HepG2 (cell line): ENCODE data around the gene SNED1. TPM values are rescaled to one million over a fixed set of nuclear protein-coding genes. Genes with fewer than 3 reads are reported as not detected.
A peak's percentile ranks its signal among the peaks of the same experiment; 100 is the strongest.

Source experiments
- ATAC-seq: fragments of 200-7000 bp; cut with Tn5 transposase; 3 replicates; pipeline ENCODE4 v1.9.1; 2020; ENCODE audit warnings: mild to moderate bottlenecking, moderate library complexity
- BruUV-seq: library from RNA; stranded (reverse); fragments of 400-500 nt; replicated peaks from 2 replicates; lab custom pipeline; 2021; lab: Mats Ljungman, UMichigan
- CTCF ChIA-PET: fragments of 300-600 bp; formaldehyde crosslinking; extraction: SDS; loops from one replicate; lab custom pipeline; 2021; ENCODE audit warnings: low total read pairs, inconsistent platforms, low intra/inter-chr PET ratio; lab: Yijun Ruan, JAX
- POLR2A ChIA-PET: fragments of 350-600 bp; sonication (Branson Sonifier 250); formaldehyde crosslinking; loops from one replicate; lab custom pipeline; 2020; ENCODE audit warnings: antibody characterized with exemption, inconsistent platforms; lab: Yijun Ruan, JAX
- DNase-seq: peaks from one replicate; pipeline ENCODE4 v3.0.0-alpha.2; 2015; ENCODE audit warnings: low spot score
- FAIRE-seq: peaks from 3 replicates; lab custom pipeline; 2011; peaks lifted over from hg19 to GRCh38; lab: Jason Lieb, UNC
- H2AFZ ChIP-seq: one replicate; pipeline ENCODE4 v1.6.1; 2011; ENCODE audit warnings: low read length, inconsistent platforms
- H3K27ac ChIP-seq: fragments of 300-600 bp; 3 replicates; pipeline ENCODE4 v1.8.0; 2011; ENCODE audit warnings: mixed run types, mild to moderate bottlenecking, mixed read lengths, low read length, inconsistent platforms; ENCODE audit not compliant: insufficient read depth; ENCODE audit errors: extremely low read length
- H3K27me3 ChIP-seq, 2 experiments: fragments of 200-600 bp in 1 of 2; 2 replicates in 1 of 2; 3 replicates in 1 of 2; pipeline versions ENCODE4 v1.6.0 to v1.8.0; 2011; ENCODE audit warnings: low read length in 2 of 2, mild to moderate bottlenecking in 2 of 2, moderate library complexity in 2 of 2, inconsistent platforms in 1 of 2; ENCODE audit not compliant: insufficient read depth in 2 of 2, control insufficient read depth in 1 of 2
- H3K36me3 ChIP-seq, 2 experiments: fragments of 200-600 bp in 1 of 2; replicated peaks in 1 of 2; 2 replicates in 1 of 2; 3 replicates in 1 of 2; pipeline versions ENCODE4 v1.5.1 to v1.8.0; 2011; ENCODE audit warnings: low read length in 2 of 2, inconsistent platforms in 1 of 2; ENCODE audit not compliant: insufficient read depth in 2 of 2, control insufficient read depth in 1 of 2
- H3K4me1 ChIP-seq: 2 replicates; pipeline ENCODE4 v1.5.1; 2012; ENCODE audit warnings: low read length, inconsistent platforms; ENCODE audit not compliant: insufficient read depth
- H3K4me2 ChIP-seq: 2 replicates; pipeline ENCODE4 v1.6.0; 2011; ENCODE audit warnings: low read depth, low read length, inconsistent platforms
- H3K4me3 ChIP-seq, 3 experiments: fragments of 200-600 bp in 1 of 3; sonication (generic), shearing (Covaris generic) in 1 of 3; replicated peaks in 1 of 3; 2 replicates each; pipeline ENCODE4 v1.5.1; 2011 to 2016; ENCODE audit warnings: low read length in 3 of 3, inconsistent platforms in 2 of 3, low read depth in 2 of 3, mild to moderate bottlenecking in 2 of 3, control low read depth in 1 of 3, mixed read lengths in 1 of 3; ENCODE audit not compliant: insufficient read depth in 1 of 3
- H3K79me2 ChIP-seq: one replicate; pipeline ENCODE4 v1.6.1; 2011; ENCODE audit warnings: low read length, inconsistent platforms; ENCODE audit not compliant: insufficient read depth
- H3K9ac ChIP-seq: 2 replicates; pipeline ENCODE4 v1.6.0; 2011; ENCODE audit warnings: mild to moderate bottlenecking, low read depth, low read length, inconsistent platforms; ENCODE audit not compliant: insufficient read depth
- H3K9me3 ChIP-seq: 2 replicates; pipeline ENCODE4 v1.5.1; 2012; ENCODE audit warnings: mild to moderate bottlenecking, low read length
- H4K20me1 ChIP-seq: 2 replicates; pipeline ENCODE4 v1.6.0; 2011; ENCODE audit warnings: inconsistent platforms, mild to moderate bottlenecking, low read length, moderate library complexity; ENCODE audit not compliant: insufficient read depth
- ATF7 ChIP-seq, 2 experiments: fragments of 450-650 bp in 1 of 2; sonication (generic) in 1 of 2; formaldehyde crosslinking in 1 of 2; IDR thresholded peaks; 2 replicates each; pipeline versions ENCODE4 v1.4.0 to v1.6.1; 2016 to 2020; ENCODE audit warnings: antibody characterized with exemption in 1 of 2, mild to moderate bottlenecking in 1 of 2, missing genetic modification reagents in 1 of 2
- CHCHD3 ChIP-seq: sonication (generic); formaldehyde crosslinking; IDR thresholded peaks from 2 replicates; pipeline ENCODE4 v1.8.0; 2022; ENCODE audit warnings: mild to moderate bottlenecking, missing genetic modification reagents, moderate library complexity
- EED ChIP-seq: sonication (generic); formaldehyde crosslinking; IDR thresholded peaks from 2 replicates; pipeline ENCODE4 v1.5.0; 2020; ENCODE audit warnings: mild to moderate bottlenecking, missing genetic modification reagents
- EZH2 ChIP-seq: conservative IDR thresholded peaks from 2 replicates; pipeline ENCODE4 v1.6.1; 2012; ENCODE audit warnings: mild to moderate bottlenecking, low read depth, low read length, moderate library complexity
- KDM2A ChIP-seq: sonication (generic); formaldehyde crosslinking; IDR thresholded peaks from 2 replicates; pipeline ENCODE4 v1.4.0; 2020; ENCODE audit warnings: low read depth, missing genetic modification reagents, borderline replicate concordance
- KDM3A ChIP-seq: IDR thresholded peaks from 2 replicates; pipeline ENCODE4 v1.6.1; 2018; ENCODE audit warnings: low read depth, missing compliant biosample characterization
- RBAK ChIP-seq: sonication (generic); formaldehyde crosslinking; IDR thresholded peaks from 2 replicates; pipeline ENCODE4 v1.5.1; 2020; ENCODE audit warnings: mild to moderate bottlenecking, missing genetic modification reagents
- YY1 ChIP-seq: IDR thresholded peaks from 2 replicates; pipeline ENCODE4 v1.6.1; 2011; ENCODE audit warnings: low read length, low read depth, moderate library complexity, mild to moderate bottlenecking; ENCODE audit not compliant: insufficient read depth, insufficient replicate concordance
- ZFY ChIP-seq: sonication (generic); formaldehyde crosslinking; IDR thresholded peaks from 2 replicates; pipeline ENCODE4 v1.4.0; 2020; ENCODE audit warnings: missing genetic modification reagents
- ZNF549 ChIP-seq: sonication (generic); formaldehyde crosslinking; IDR thresholded peaks from 2 replicates; pipeline ENCODE4 v1.5.0; 2020; ENCODE audit warnings: missing genetic modification reagents
- WGBS: methylation state at CpG from one replicate; pipeline ENCODE4 v1.1.6; 2017; ENCODE audit warnings: low lambda C conversion rate; 5-methylcytosine and 5-hydroxymethylcytosine counted together
- in situ Hi-C: cut with HindIII; loops from 2 replicates; pipeline ENCODE4 v1.10.0; 2017; ENCODE audit warnings: low pct_unique_long_range_greater_than_20kb; ENCODE audit not compliant: extremely low pct_ligation_motif_present
- intact Hi-C: fragments of 100-400 bp; cut with micrococcal nuclease; formaldehyde crosslinking; loops from one replicate; pipeline ENCODE4 v1.10.0; 2022; ENCODE audit not compliant: unreplicated experiment
- polyA plus RNA-seq, 8 experiments: library from polyadenylated mRNA; depleted of rRNA in 3 of 8; stranded (reverse) in 7 of 8; unstranded in 1 of 8; fragments of >200 nt; fragmentation: Illumina TruSeq in 4 of 8; extraction: Trizol in 4 of 8; gene quantifications; 2 replicates each; pipeline versions ENCODE4 v1.2.1 to v1.2.3, GENCODE V29; 2011 to 2016; ENCODE audit warnings: low read depth in 4 of 8, missing spikeins in 1 of 8, mixed read lengths in 1 of 8; ENCODE audit not compliant: insufficient read depth in 1 of 8
- total RNA-seq, 5 experiments: library from RNA; depleted of rRNA; stranded (reverse); fragments of >200 nt; fragmentation: Illumina TruSeq; extraction: Trizol; gene quantifications; 2 replicates each; pipeline ENCODE4 v1.2.3, GENCODE V29; 2016; ENCODE audit warnings: low read depth in 1 of 5
- TF ChIP-seq, protein P1 (sequence below): IDR thresholded peaks from 2 replicates; pipeline ENCODE4 v1.6.1; 2012; ENCODE audit warnings: inconsistent platforms
- TF ChIP-seq, protein P2 (sequence below): sonication (generic); formaldehyde crosslinking; IDR thresholded peaks from 2 replicates; pipeline ENCODE4 v1.9.0; 2022; ENCODE audit warnings: low read depth, missing genetic modification reagents

SNED1 gene
- total and polyA plus RNA-seq, 2 of the 13 experiments (the other 11 are each of a cell fraction or from before 2014, with no cell fraction given): 0.15 to 0.65 TPM

DNA sequence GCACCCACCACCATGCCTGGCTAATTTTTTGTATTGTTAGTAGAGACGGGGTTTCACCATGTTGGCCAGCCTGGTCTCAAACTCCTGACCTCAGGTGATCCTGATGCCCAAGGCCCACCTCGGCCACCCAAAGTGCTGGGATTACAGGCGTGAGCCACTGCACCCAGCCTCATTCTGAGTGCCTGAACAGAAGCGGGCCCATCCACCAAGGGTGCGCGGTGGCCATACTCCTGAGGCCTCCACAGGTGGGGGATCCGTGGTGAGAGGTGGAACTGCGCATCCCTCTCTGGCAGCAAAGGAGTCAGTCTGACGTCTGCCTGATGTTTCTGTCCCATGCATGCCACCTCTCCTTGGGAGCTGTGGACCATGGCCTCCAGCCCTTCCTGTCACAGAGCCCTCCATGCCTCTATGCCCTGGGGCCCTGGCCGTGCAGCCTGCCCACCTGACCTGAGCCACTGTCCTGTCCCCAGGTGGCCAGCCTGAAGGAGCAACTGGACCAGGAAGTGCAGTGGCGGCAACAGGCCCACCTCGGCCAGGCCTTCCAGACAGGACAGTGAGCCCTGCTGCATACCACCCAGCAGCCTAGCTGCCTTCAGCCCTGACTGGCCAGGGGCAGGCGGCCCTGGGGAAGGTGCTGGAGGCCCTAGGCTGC is 7.6 kb upstream of the SNED1 start:
- Histone ChIP-seq H3K79me2 (no peaks in the 10 kb centered on the region), H3K4me1 (peaks cover 48% of the 10 kb centered on the region), H4K20me1 (no peaks in the 10 kb centered on the region; the same call in 1 of the 2 replicates), H2AFZ (no peak overlapping the region), H3K4me2 (no peak overlapping the region), H3K27me3 (peaks cover 35 to 96% of the 10 kb centered on the region in 2 experiments), H3K9me3 (no peaks in the 10 kb centered on the region), H3K27ac (no peak overlapping the region), H3K9ac (no peak overlapping the region), H3K4me3 (no peak overlapping the region), H3K36me3 (no peaks in the 10 kb centered on the region)
- BruUV-seq: no TSS peak
- no peak for FAIRE-seq
- ChIA-PET POLR2A (interaction anchor here (1.3 kb wide), 1 partner anchor 76 kb away, joined by 3 read pairs; no protein-coding TSS in a partner anchor), CTCF (interaction anchor here (1.4 to 3.8 kb wide), 5 partner anchors 22 to 139 kb away, joined by 3 to 20 read pairs (median 11); no protein-coding TSS in a partner anchor)
- peak; percentile 2; the same call in 1 of the 3 replicates for ATAC-seq
- 62% methylated on average over 10 of the region's 13 CpGs for WGBS
- intact Hi-C loops: loop anchor here (1.0 kb wide), 1 partner anchor 135 kb away; no protein-coding TSS in a partner anchor
- in situ Hi-C loops: no loop called here
- DNase-seq: no peak
- 0 out of 2 replicates have a peak, but pooled peaks have one; percentile 6 for TF ChIP-seq ZFY (CRISPR knock-in tag)
- TF ChIP-seq RBAK: no peak
- TF ChIP-seq EED (CRISPR knock-in tag): 0 out of 2 replicates have a peak, but pooled peaks have one; percentile 33
- TF ChIP-seq KDM3A (CRISPR knock-in tag): no peak

DNA sequence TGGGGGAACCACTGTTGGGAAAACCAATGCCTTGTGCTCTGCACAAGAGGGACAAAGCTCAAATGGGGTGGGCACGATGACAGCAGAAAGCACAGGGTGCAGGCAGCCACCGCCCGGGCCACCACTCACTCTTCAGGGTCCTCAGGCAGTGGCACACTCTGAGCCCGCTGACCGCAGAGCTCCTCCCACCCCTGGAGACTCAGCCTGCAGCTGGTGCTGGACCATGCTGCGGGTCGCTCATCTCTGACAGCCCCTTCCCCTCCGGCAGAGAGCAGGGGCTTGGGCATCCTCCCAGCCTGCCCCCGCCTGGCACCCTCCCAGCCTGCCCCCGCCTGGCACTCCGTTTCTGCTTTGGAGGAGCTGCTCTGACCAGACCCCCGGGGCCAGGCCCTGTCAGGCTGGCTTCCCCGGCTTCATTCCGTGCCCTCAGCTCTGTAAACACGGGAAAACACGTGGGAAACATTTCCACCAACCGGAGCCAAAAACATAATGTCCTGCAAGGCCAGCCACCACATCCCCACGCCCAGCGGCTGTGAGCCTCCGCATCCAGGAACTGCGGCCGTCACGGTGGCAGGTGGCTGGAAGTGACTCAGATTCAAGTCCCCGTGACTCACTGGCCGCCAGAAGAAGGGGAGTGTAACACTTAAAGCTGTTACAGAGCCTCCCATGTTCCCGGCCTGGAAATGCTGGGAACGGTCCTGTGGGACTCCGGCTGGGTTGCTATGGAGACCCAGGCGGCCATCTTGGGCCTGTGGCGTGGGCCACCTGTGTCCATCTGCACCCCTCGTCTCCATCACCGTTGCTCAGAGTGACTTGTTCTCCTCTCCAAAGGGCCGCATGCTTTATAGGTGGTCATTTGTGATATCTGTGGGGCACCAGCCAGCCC is 6.8 kb upstream of the SNED1 start:
- ATAC-seq (peak; percentile 6; the same call in 2 of the 3 replicates), FAIRE-seq (no peak), DNase-seq (peak; percentile 58)
- Histone ChIP-seq H3K9me3 (no peaks in the 10 kb centered on the region), H2AFZ (no peak overlapping the region), H4K20me1 (no peaks in the 10 kb centered on the region; the same call in 1 of the 2 replicates), H3K27me3 (peaks cover 39 to 95% of the 10 kb centered on the region in 2 experiments), H3K27ac (no peak overlapping the region), H3K9ac (no peak overlapping the region), H3K4me1 (peaks cover 47% of the 10 kb centered on the region), H3K36me3 (no peaks in the 10 kb centered on the region), H3K79me2 (no peaks in the 10 kb centered on the region), H3K4me2 (peak overlapping the region; percentile 21; the same call in 1 of the 2 replicates), H3K4me3 (peak overlapping the region in 1 of 3 experiments; percentile 19; a peak in 1 of 6 replicates)
- in situ Hi-C loops (no loop called here), intact Hi-C loops (no loop called here)
- ChIA-PET CTCF (interaction anchor here (3.5 to 3.8 kb wide), 2 partner anchors 77 to 140 kb away, joined by 19 to 20 read pairs; no protein-coding TSS in a partner anchor), POLR2A (interaction anchor here (1.3 kb wide), 1 partner anchor 77 kb away, joined by 3 read pairs; no protein-coding TSS in a partner anchor)
- BruUV-seq: no TSS peak
- 14% methylated on average over 21 of the region's 33 CpGs for WGBS
- TF ChIP-seq CHCHD3 (CRISPR knock-in tag): 0 out of 2 replicates have a peak, but pooled peaks have one; percentile 33
- TF ChIP-seq, protein P1, sequence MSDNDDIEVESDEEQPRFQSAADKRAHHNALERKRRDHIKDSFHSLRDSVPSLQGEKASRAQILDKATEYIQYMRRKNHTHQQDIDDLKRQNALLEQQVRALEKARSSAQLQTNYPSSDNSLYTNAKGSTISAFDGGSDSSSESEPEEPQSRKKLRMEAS: peak; percentile 28; the same call in 1 of the 2 replicates
- 0 out of 2 replicates have a peak, but pooled peaks have one; percentile 25 for TF ChIP-seq KDM2A
- TF ChIP-seq YY1: peak; percentile 75
- 0 out of 2 replicates have a peak, but pooled peaks have one; percentile 47 for TF ChIP-seq EZH2
- TF ChIP-seq ATF7 (IDR thresholded peaks at IDR 0.05): no peak
- TF ChIP-seq ATF7 (CRISPR knock-in tag; IDR thresholded peaks at IDR 0.05): no peak
- 0 out of 2 replicates have a peak, but pooled peaks have one; percentile 1 for TF ChIP-seq EED (CRISPR knock-in tag)
- TF ChIP-seq, protein P2, sequence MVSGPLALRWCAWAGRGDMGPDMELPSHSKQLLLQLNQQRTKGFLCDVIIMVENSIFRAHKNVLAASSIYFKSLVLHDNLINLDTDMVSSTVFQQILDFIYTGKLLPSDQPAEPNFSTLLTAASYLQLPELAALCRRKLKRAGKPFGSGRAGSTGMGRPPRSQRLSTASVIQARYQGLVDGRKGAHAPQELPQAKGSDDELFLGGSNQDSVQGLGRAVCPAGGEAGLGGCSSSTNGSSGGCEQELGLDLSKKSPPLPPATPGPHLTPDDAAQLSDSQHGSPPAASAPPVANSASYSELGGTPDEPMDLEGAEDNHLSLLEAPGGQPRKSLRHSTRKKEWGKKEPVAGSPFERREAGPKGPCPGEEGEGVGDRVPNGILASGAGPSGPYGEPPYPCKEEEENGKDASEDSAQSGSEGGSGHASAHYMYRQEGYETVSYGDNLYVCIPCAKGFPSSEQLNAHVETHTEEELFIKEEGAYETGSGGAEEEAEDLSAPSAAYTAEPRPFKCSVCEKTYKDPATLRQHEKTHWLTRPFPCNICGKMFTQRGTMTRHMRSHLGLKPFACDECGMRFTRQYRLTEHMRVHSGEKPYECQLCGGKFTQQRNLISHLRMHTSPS: peak; percentile 25; the same call in 1 of the 2 replicates
- no peak for TF ChIP-seq ZNF549 (CRISPR knock-in tag)
